Liver (tissue), 9 donors: ENCODE results near the gene CDKL1. TPM values are rescaled to one million over a fixed set of nuclear protein-coding genes. Genes with fewer than 3 reads are reported as not detected.

Source experiments
- DNase-seq: peaks from one replicate; pipeline ENCODE4 v3.0.0-alpha.2; 2017; ENCODE audit warnings: low spot score
- H3K27ac ChIP-seq, 2 donors: one replicate each; pipeline ENCODE4 v1.7.0; 2013; ENCODE audit warnings: inconsistent platforms in 2 of 2, low read length in 2 of 2, control low read depth in 1 of 2, low read depth in 1 of 2, mild to moderate bottlenecking in 1 of 2
- H3K27me3 ChIP-seq, 4 donors: one replicate each; pipeline versions ENCODE4 v1.6.1 to v1.7.0; 2013; ENCODE audit warnings: low read length in 3 of 4, inconsistent platforms in 1 of 4, mild to moderate bottlenecking in 1 of 4, moderate library complexity in 1 of 4; ENCODE audit not compliant: control insufficient read depth in 4 of 4, insufficient read depth in 4 of 4
- H3K36me3 ChIP-seq, 4 donors: one replicate each; pipeline versions ENCODE4 v1.6.1 to v1.7.0; 2013; ENCODE audit warnings: low read length in 3 of 4, mild to moderate bottlenecking in 3 of 4, low read depth in 1 of 4, moderate library complexity in 1 of 4; ENCODE audit not compliant: control insufficient read depth in 4 of 4, insufficient read depth in 3 of 4
- H3K4me1 ChIP-seq, 4 donors: one replicate each; pipeline versions ENCODE4 v1.6.1 to v1.7.0; 2013; ENCODE audit warnings: low read length in 3 of 4, mild to moderate bottlenecking in 3 of 4, moderate library complexity in 1 of 4; ENCODE audit not compliant: control insufficient read depth in 4 of 4, insufficient read depth in 4 of 4
- H3K4me3 ChIP-seq, 3 donors: one replicate each; pipeline versions ENCODE4 v1.6.1 to v1.7.0; 2013; ENCODE audit warnings: low read length in 3 of 3, control low read depth in 1 of 3, low read depth in 1 of 3, mild to moderate bottlenecking in 1 of 3
- H3K9ac ChIP-seq, 2 donors: one replicate each; pipeline ENCODE4 v1.7.0; 2013; ENCODE audit warnings: low read length in 2 of 2, mild to moderate bottlenecking in 2 of 2, moderate library complexity in 2 of 2, control low read depth in 1 of 2, low read depth in 1 of 2
- H3K9me3 ChIP-seq, 4 donors: one replicate each; pipeline versions ENCODE4 v1.6.1 to v1.7.0; 2013; ENCODE audit warnings: low read length in 3 of 4; ENCODE audit not compliant: control insufficient read depth in 4 of 4
- ATF3 ChIP-seq: IDR thresholded peaks from 2 replicates; pipeline ENCODE4 v1.6.1; 2016; ENCODE audit warnings: antibody characterized with exemption
- CTCF ChIP-seq: fragments of 150-350 bp; IDR thresholded peaks from 2 replicates; pipeline ENCODE4 v1.5.1; 2017; ENCODE audit warnings: improper control_type of control experiment, low read depth, low read length; ENCODE audit not compliant: missing input control
- EGR1 ChIP-seq, 2 donors: IDR thresholded peaks; 2 replicates each; pipeline ENCODE4 v1.6.1; 2016 to 2018; ENCODE audit warnings: antibody characterized with exemption in 2 of 2, low read depth in 2 of 2
- FOXA1 ChIP-seq: IDR thresholded peaks from 2 replicates; pipeline ENCODE4 v1.6.1; 2016; ENCODE audit warnings: antibody characterized with exemption
- FOXA2 ChIP-seq: IDR thresholded peaks from 2 replicates; pipeline ENCODE4 v1.6.1; 2016; ENCODE audit warnings: antibody characterized with exemption
- GABPA ChIP-seq, 2 donors: IDR thresholded peaks in 1 of 2; conservative IDR thresholded peaks in 1 of 2; 2 replicates each; pipeline ENCODE4 v1.6.1; 2016; ENCODE audit warnings: antibody characterized with exemption in 2 of 2, mild to moderate bottlenecking in 1 of 2, moderate library complexity in 1 of 2
- HNF4A ChIP-seq, 2 donors: conservative IDR thresholded peaks; 2 replicates each; pipeline ENCODE4 v1.6.1; 2016; ENCODE audit warnings: antibody characterized with exemption in 2 of 2, mild to moderate bottlenecking in 2 of 2
- HNF4G ChIP-seq: IDR thresholded peaks from 2 replicates; pipeline ENCODE4 v1.6.1; 2016; ENCODE audit warnings: antibody characterized with exemption
- JUND ChIP-seq, 2 donors: IDR thresholded peaks; 2 replicates each; pipeline ENCODE4 v1.6.1; 2016; ENCODE audit warnings: antibody characterized with exemption in 2 of 2
- NR2F2 ChIP-seq: IDR thresholded peaks from 2 replicates; pipeline ENCODE4 v1.6.1; 2016; ENCODE audit warnings: antibody characterized with exemption
- REST ChIP-seq: IDR thresholded peaks from 2 replicates; pipeline ENCODE4 v1.6.1; 2016; ENCODE audit warnings: antibody characterized with exemption, mild to moderate bottlenecking
- RXRA ChIP-seq, 2 donors: IDR thresholded peaks; 2 replicates each; pipeline ENCODE4 v1.6.1; 2017 to 2018; ENCODE audit warnings: antibody characterized with exemption in 2 of 2, mild to moderate bottlenecking in 1 of 2
- SP1 ChIP-seq: IDR thresholded peaks from 2 replicates; pipeline ENCODE4 v1.6.1; 2018; ENCODE audit warnings: antibody characterized with exemption, mild to moderate bottlenecking
- TAF1 ChIP-seq: conservative IDR thresholded peaks from 2 replicates; pipeline ENCODE4 v1.6.1; 2016; ENCODE audit warnings: antibody characterized with exemption, mild to moderate bottlenecking
- YY1 ChIP-seq: IDR thresholded peaks from 2 replicates; pipeline ENCODE4 v1.6.1; 2016; ENCODE audit warnings: antibody characterized with exemption, mild to moderate bottlenecking
- ZBTB33 ChIP-seq: IDR thresholded peaks from 2 replicates; pipeline ENCODE4 v1.6.1; 2016; ENCODE audit warnings: antibody characterized with exemption
- WGBS: extraction: QIAGEN DNeasy Blood & Tissue Kit; methylation state at CpG from one replicate; pipeline ENCODE4 v1.1.7; 2013; 5-methylcytosine and 5-hydroxymethylcytosine counted together
- polyA plus RNA-seq, 2 donors: library from polyadenylated mRNA; stranded (reverse) in 1 of 2; unstranded in 1 of 2; fragments of 200-250 nt in 1 of 2; fragments of >200 nt in 1 of 2; fragmentation: Nextera tagmentation in 1 of 2; extraction: Ambion mirVana in 1 of 2; gene quantifications; one replicate each; pipeline versions ENCODE4 v1.2.1 to v1.2.3, GENCODE V29; 2013 to 2015
- total RNA-seq, 2 donors: library from RNA; depleted of rRNA; stranded (reverse); fragments of >200 nt; gene quantifications; one replicate each; pipeline ENCODE4 v1.2.3, GENCODE V29; 2014
- TF ChIP-seq, protein P1 (sequence below): IDR thresholded peaks from 2 replicates; pipeline ENCODE4 v1.6.1; 2016; ENCODE audit warnings: antibody characterized with exemption
- donor health status: healthy.
- donor health status: healthy.
- donor health status: healthy.
- donor health status: healthy.
- donor health status: healthy.

CDKL1 gene
- total and polyA plus RNA-seq, 4 donors, result 1.1 to 6.8 (median 2.1) TPM

DNA sequence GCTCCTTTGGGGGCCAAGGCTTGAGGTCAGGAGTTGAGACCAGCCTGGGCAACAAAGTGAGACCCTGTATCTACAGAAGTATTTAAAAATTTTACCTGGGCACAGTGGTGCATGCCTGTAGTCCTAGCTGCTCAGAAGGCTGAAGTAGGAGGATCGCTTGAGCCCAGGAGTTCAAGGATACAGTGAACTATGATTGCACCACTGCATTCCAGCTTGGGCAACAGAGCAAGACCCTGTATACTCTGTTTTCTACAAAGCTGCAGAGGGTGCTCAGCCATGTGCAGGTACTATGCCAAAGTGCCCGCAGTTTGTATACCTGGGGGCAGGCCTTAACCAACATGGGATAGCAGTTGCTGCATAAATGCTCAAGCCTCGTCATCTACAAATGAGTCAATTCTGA lies 26.8 kb upstream of the CDKL1 start:
- Histone ChIP-seq H3K27ac (no peak overlapping the region), H3K4me1 (no peaks in the 10 kb centered on the region), H3K27me3 (no peaks in the 10 kb centered on the region), H3K4me3 (no peak overlapping the region), H3K9me3 (no peaks in the 10 kb centered on the region), H3K36me3 (peaks cover 5 to 21% (median 9%) of the 10 kb centered on the region in 4 donors), H3K9ac (no peak overlapping the region)
- WGBS, result 97% methylated on average over 3 of the region's 3 CpGs
- DNase-seq, result no peak
- TF ChIP-seq GABPA (IDR thresholded peaks at IDR 0.05 in 1 of 2, conservative IDR thresholded peaks at IDR 0.05 in 1 of 2) (no peak), TAF1 (no peak), REST (no peak), JUND (IDR thresholded peaks at IDR 0.05) (no peak), ATF3 (no peak), CTCF (no peak), EGR1 (IDR thresholded peaks at IDR 0.05; ENCODE audit: low read depth in 2 of 2) (no peak), NR2F2 (no peak), ZBTB33 (no peak), SP1 (no peak), FOXA2 (no peak), FOXA1 (no peak)
- TF ChIP-seq, protein P1, sequence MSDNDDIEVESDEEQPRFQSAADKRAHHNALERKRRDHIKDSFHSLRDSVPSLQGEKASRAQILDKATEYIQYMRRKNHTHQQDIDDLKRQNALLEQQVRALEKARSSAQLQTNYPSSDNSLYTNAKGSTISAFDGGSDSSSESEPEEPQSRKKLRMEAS, result no peak

- DNase-seq, result no peak
- 90% methylated on average over 7 of the region's 7 CpGs for WGBS
- no peak overlapping the region for H3K27ac ChIP-seq
- H3K9ac ChIP-seq, result no peak overlapping the region
- no peaks in the 10 kb centered on the region for H3K9me3 ChIP-seq
- no peak overlapping the region for H3K4me3 ChIP-seq
- peaks cover 5 to 24% (median 11%) of the 10 kb centered on the region in 4 donors for H3K36me3 ChIP-seq
- H3K27me3 ChIP-seq, result no peaks in the 10 kb centered on the region
- no peaks in the 10 kb centered on the region for H3K4me1 ChIP-seq
- TF ChIP-seq RXRA (IDR thresholded peaks at IDR 0.05) (no peak), GABPA (IDR thresholded peaks at IDR 0.05 in 1 of 2, conservative IDR thresholded peaks at IDR 0.05 in 1 of 2) (no peak), ZBTB33 (no peak), CTCF (no peak), HNF4G (no peak), FOXA1 (no peak), HNF4A (conservative IDR thresholded peaks at IDR 0.05) (no peak), YY1 (no peak), FOXA2 (no peak)
Measured at GRCh38 chr14:50421499-50421898, 24.8 kb upstream of the CDKL1 start.
